Activated CD4-positive, CD25-positive, alpha-beta regulatory T cell (primary cell): ENCODE results near the gene CDK2.

Experiments used
- DNase-seq, 4 experiments: peaks; one replicate each; lab custom pipeline; 2025; lab: John Stamatoyannopoulos, UW

The CDK2 gene

GRCh38 chr12:56011509-56012090, 45.0 kb downstream of the CDK2 start:
- DNase-seq: no peak

GRCh38 chr12:56013482-56013881, 46.9 kb downstream of the CDK2 start:
- no peak for DNase-seq

- no peak for DNase-seq
Measured at GRCh38 chr12:56014205-56014604, 47.6 kb downstream of the CDK2 start.

- no peak for DNase-seq
Measured at GRCh38 chr12:56017181-56017580, 50.6 kb downstream of the CDK2 start.

GRCh38 chr12:56018356-56018755, 51.7 kb downstream of the CDK2 start:
- DNase-seq: no peak

- DNase-seq: no peak
Measured at GRCh38 chr12:56020423-56021184, 54.0 kb downstream of the CDK2 start, which contains the start of gene IKZF4. TSS of gene IKZF4 (plus strand) at chr12:56021043. CDS start at chr12:56021494, 451 bp downstream.

- no peak for DNase-seq
Measured at GRCh38 chr12:56021889-56022497, 55.4 kb downstream of the CDK2 start.
